Measurements from ENCODE around the gene CCER1.

CCER1 gene

DNA sequence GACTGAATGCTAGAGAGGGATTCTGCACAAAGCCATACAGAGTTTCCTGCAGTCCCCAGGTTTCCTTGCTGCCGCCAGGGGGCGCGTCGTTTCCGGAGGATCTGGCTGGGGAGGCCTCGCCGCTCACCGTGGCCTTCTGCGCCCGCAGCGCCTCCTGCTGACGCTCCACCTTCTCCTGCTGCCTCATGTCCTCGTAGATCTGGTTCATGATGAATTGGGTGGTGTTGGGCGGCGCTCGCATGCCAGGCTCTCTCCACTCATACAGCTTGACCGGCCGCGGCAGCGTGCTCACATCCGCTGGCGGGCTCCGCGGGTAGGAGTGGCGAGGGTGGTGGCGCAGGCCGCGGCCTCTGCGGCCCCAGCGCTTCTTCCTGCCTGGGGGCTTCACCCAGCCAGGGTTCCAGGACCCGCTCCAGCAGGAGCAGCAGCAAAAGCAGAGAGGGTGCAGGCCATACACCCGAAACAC, 987 bp downstream of the CCER1 start:
- H3K4me2 ChIP-seq (ENCODE audit: low read length) = no peak overlapping the region
- no peaks in the 10 kb centered on the region for H3K79me2 ChIP-seq (ENCODE audit: control insufficient read depth, low read length)
- H3K27ac ChIP-seq (ENCODE audit: low read depth, low read length) = no peak overlapping the region
- no peaks in the 10 kb centered on the region for H3K9me2 ChIP-seq (replicated peaks; ENCODE audit: control insufficient read depth, low read length)
- H3K4me3 ChIP-seq (ENCODE audit: low read length) = no peak overlapping the region
- TF ChIP-seq, protein P1, sequence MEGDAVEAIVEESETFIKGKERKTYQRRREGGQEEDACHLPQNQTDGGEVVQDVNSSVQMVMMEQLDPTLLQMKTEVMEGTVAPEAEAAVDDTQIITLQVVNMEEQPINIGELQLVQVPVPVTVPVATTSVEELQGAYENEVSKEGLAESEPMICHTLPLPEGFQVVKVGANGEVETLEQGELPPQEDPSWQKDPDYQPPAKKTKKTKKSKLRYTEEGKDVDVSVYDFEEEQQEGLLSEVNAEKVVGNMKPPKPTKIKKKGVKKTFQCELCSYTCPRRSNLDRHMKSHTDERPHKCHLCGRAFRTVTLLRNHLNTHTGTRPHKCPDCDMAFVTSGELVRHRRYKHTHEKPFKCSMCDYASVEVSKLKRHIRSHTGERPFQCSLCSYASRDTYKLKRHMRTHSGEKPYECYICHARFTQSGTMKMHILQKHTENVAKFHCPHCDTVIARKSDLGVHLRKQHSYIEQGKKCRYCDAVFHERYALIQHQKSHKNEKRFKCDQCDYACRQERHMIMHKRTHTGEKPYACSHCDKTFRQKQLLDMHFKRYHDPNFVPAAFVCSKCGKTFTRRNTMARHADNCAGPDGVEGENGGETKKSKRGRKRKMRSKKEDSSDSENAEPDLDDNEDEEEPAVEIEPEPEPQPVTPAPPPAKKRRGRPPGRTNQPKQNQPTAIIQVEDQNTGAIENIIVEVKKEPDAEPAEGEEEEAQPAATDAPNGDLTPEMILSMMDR (IDR thresholded peaks at IDR 0.05; ENCODE audit: low read depth, low read length, poor library complexity, severe bottlenecking) = no peak
- no peak for TF ChIP-seq EZH2phosphoT487 (IDR thresholded peaks at IDR 0.05; ENCODE audit: borderline replicate concordance, low read length)
- no peaks in the 10 kb centered on the region for H3K27me3 ChIP-seq (ENCODE audit: control insufficient read depth, low read length)
- no peaks in the 10 kb centered on the region for H3F3A ChIP-seq (ENCODE audit: control insufficient read depth, insufficient read depth)
- H3K4me1 ChIP-seq (ENCODE audit: control insufficient read depth, low read length) = no peaks in the 10 kb centered on the region
- H3K9me3 ChIP-seq (ENCODE audit: control insufficient read depth, insufficient read depth, low read length) = no peaks in the 10 kb centered on the region
- no peaks in the 10 kb centered on the region for H4K20me1 ChIP-seq (ENCODE audit: control insufficient read depth, insufficient read depth, low read depth, low read length)
- no peaks in the 10 kb centered on the region for H3K36me3 ChIP-seq (ENCODE audit: control insufficient read depth, low read length)

DNA sequence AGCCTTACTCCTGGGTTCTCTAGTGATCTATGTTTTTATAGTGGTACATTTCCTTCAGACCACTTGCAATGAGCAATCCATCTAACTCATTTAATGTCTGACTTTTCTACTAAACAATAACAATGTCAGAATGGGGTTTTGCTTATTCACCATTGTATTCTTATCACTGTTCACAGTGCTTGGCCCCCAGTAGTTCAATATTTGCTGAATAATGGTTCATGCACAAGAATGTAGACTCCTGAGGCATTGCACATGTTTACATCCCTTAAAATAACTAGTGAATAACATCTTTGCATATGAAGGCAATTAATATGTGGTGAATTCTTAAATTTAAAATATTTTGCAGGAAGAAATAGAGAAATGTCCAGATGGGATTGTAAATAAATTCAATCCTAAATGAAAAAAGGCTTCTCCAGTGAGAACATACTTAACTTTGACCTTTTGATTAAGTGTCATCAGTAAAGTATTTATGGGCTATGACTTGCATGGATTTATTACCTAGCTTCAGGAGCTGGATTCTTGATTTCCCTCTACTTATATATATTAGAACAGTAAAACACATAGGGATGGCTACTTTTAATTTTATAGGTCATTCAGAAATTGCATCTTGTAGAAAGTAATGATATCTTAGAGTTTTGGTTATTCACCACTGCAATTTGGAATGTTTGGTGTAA, 3.4 kb downstream of the CCER1 start:
- H3K9me2 ChIP-seq (replicated peaks; ENCODE audit: control insufficient read depth, low read length) = no peaks in the 10 kb centered on the region
- H3K4me3 ChIP-seq (ENCODE audit: low read length) = no peak overlapping the region
- no peaks in the 10 kb centered on the region for H3F3A ChIP-seq (ENCODE audit: control insufficient read depth, insufficient read depth)
- H3K4me1 ChIP-seq (ENCODE audit: control insufficient read depth, low read length) = no peaks in the 10 kb centered on the region
- no peaks in the 10 kb centered on the region for H3K9me3 ChIP-seq (ENCODE audit: control insufficient read depth, insufficient read depth, low read length)
- H3K27ac ChIP-seq (ENCODE audit: low read depth, low read length) = no peak overlapping the region
- no peaks in the 10 kb centered on the region for H3K27me3 ChIP-seq (ENCODE audit: control insufficient read depth, low read length)
- TF ChIP-seq EZH2phosphoT487 (IDR thresholded peaks at IDR 0.05; ENCODE audit: borderline replicate concordance, low read length) = no peak
- TF ChIP-seq, protein P1 (IDR thresholded peaks at IDR 0.05; ENCODE audit: low read depth, low read length, poor library complexity, severe bottlenecking) = no peak
- H4K20me1 ChIP-seq (ENCODE audit: control insufficient read depth, insufficient read depth, low read depth, low read length) = no peaks in the 10 kb centered on the region
- H3K4me2 ChIP-seq (ENCODE audit: low read length) = no peak overlapping the region
- no peaks in the 10 kb centered on the region for H3K79me2 ChIP-seq (ENCODE audit: control insufficient read depth, low read length)
- H3K36me3 ChIP-seq (ENCODE audit: control insufficient read depth, low read length) = no peaks in the 10 kb centered on the region

DNA sequence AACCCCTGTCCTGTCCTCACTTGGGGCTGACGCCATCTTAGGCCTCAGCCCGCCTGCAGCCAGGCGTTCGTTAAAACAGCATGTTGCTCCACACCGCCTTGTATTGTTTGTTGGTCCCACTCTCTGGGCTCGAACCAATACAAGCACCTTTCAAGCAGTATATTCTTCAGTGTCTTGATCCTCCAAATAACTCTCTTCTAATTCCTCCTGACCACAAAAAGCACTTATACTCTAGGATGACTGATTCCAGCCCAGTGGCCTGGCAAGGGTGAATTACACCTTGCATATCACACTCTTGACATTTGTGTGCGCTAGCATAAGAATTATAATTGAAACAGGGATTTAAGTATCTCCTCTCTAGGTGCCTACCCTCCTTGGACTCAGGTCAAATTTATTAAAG, 7.1 kb downstream of the CCER1 start:
- TF ChIP-seq, protein P1 (IDR thresholded peaks at IDR 0.05; ENCODE audit: low read depth, low read length, poor library complexity, severe bottlenecking) = no peak
- TF ChIP-seq EZH2phosphoT487 (IDR thresholded peaks at IDR 0.05; ENCODE audit: borderline replicate concordance, low read length) = no peak
- Histone ChIP-seq H3K9me2 (replicated peaks; ENCODE audit: control insufficient read depth, low read length) (no peaks in the 10 kb centered on the region), H3K36me3 (ENCODE audit: control insufficient read depth, low read length) (no peaks in the 10 kb centered on the region), H3K27ac (ENCODE audit: low read depth, low read length) (no peak overlapping the region), H3K4me2 (ENCODE audit: low read length) (no peak overlapping the region), H3K4me1 (ENCODE audit: control insufficient read depth, low read length) (no peaks in the 10 kb centered on the region), H3K4me3 (ENCODE audit: low read length) (no peak overlapping the region), H3K79me2 (ENCODE audit: control insufficient read depth, low read length) (no peaks in the 10 kb centered on the region), H3K27me3 (ENCODE audit: control insufficient read depth, low read length) (no peaks in the 10 kb centered on the region), H3F3A (ENCODE audit: control insufficient read depth, insufficient read depth) (no peaks in the 10 kb centered on the region), H4K20me1 (ENCODE audit: control insufficient read depth, insufficient read depth, low read depth, low read length) (no peaks in the 10 kb centered on the region), H3K9me3 (ENCODE audit: control insufficient read depth, insufficient read depth, low read length) (no peaks in the 10 kb centered on the region)
